Panc1 (cell line): ENCODE measurements around the gene FSTL4. TPM values are rescaled to one million over a fixed set of nuclear protein-coding genes. Genes with fewer than 3 reads are reported as not detected.
A peak's percentile ranks its signal among the peaks of the same experiment; 100 is the strongest.

Experiments used
- ATAC-seq: fragments of 200-7000 bp; cut with Tn5 transposase; 2 replicates; pipeline ENCODE4 v1.9.1; 2020; ENCODE audit warnings: mild to moderate bottlenecking, moderate library complexity
- BruUV-seq: library from RNA; stranded (reverse); fragments of 400-500 nt; replicated peaks from 2 replicates; lab custom pipeline; 2021; lab: Mats Ljungman, UMichigan
- CTCF ChIA-PET: fragments of 300-600 bp; sonication (Branson Sonifier 250); formaldehyde crosslinking; loops from one replicate; lab custom pipeline; 2022; ENCODE audit warnings: antibody characterized with exemption; lab: Charles Lee
- POLR2A ChIA-PET: fragments of 300-600 bp; sonication (Branson Sonifier 250); formaldehyde crosslinking; loops from one replicate; lab custom pipeline; 2022; ENCODE audit warnings: antibody characterized with exemption; lab: Charles Lee
- DNase-seq: peaks from one replicate; pipeline ENCODE4 v3.0.0-alpha.2; 2010; ENCODE audit warnings: low read depth, low spot score
- H3K27ac ChIP-seq: 2 replicates; pipeline ENCODE4 v1.5.1; 2011; ENCODE audit warnings: mild to moderate bottlenecking, low read length, inconsistent platforms
- H3K27me3 ChIP-seq: fragments of 200-500 bp; sonication (Bioruptor generic); 2 replicates; pipeline ENCODE4 v1.6.0; 2014; ENCODE audit warnings: low read length, inconsistent platforms; ENCODE audit not compliant: control insufficient read depth, insufficient read depth
- H3K36me3 ChIP-seq: fragments of 200-500 bp; sonication (Bioruptor generic); 2 replicates; pipeline ENCODE4 v1.5.1; 2014; ENCODE audit warnings: inconsistent platforms, mild to moderate bottlenecking, low read length, moderate library complexity; ENCODE audit not compliant: control insufficient read depth, insufficient read depth
- H3K4me1 ChIP-seq: 2 replicates; pipeline ENCODE4 v1.5.1; 2011; ENCODE audit warnings: inconsistent platforms, mild to moderate bottlenecking, low read length, moderate library complexity; ENCODE audit not compliant: control insufficient read depth, insufficient read depth
- H3K4me3 ChIP-seq, 2 experiments: 2 replicates each; pipeline ENCODE4 v1.5.1; 2011 to 2012; ENCODE audit warnings: low read depth in 2 of 2, low read length in 2 of 2, mild to moderate bottlenecking in 2 of 2, inconsistent platforms in 1 of 2, moderate library complexity in 1 of 2
- H3K9me3 ChIP-seq: fragments of 200-500 bp; sonication (Bioruptor generic); 2 replicates; pipeline ENCODE4 v1.5.1; 2014; ENCODE audit warnings: low read depth, mild to moderate bottlenecking, inconsistent platforms, low read length, moderate library complexity; ENCODE audit not compliant: control insufficient read depth, insufficient read depth
- POLR2AphosphoS5 ChIP-seq: IDR thresholded peaks from 2 replicates; pipeline ENCODE4 v1.6.1; 2012; ENCODE audit warnings: mild to moderate bottlenecking, low read depth, low read length, moderate library complexity
- SIN3A ChIP-seq: IDR thresholded peaks from 2 replicates; pipeline ENCODE4 v1.6.1; 2012; ENCODE audit warnings: low read depth, mild to moderate bottlenecking, low read length, moderate library complexity, borderline replicate concordance; ENCODE audit not compliant: insufficient read depth
- TCF7L2 ChIP-seq: IDR thresholded peaks from 2 replicates; pipeline ENCODE4 v1.6.1; 2011; ENCODE audit warnings: mild to moderate bottlenecking, low read depth, low read length, inconsistent platforms
- in situ Hi-C: cut with HindIII; loops from 2 replicates; pipeline ENCODE4 v1.10.0; 2016; ENCODE audit warnings: low sequenced_read_pairs, low pct_unique_long_range_greater_than_20kb
- intact Hi-C: fragments of 100-400 bp; cut with micrococcal nuclease; formaldehyde crosslinking; loops from one replicate; pipeline ENCODE4 v1.10.0; 2022; ENCODE audit not compliant: unreplicated experiment
- total RNA-seq: library from RNA; stranded (reverse); gene quantifications from one replicate; pipeline ENCODE4 v1.2.1, GENCODE V29; 2021; ENCODE audit not compliant: unreplicated experiment
- TF ChIP-seq, protein P1 (sequence below): fragments of 450-650 bp; IDR thresholded peaks from 2 replicates; pipeline ENCODE4 v1.5.1; 2017; ENCODE audit warnings: mild to moderate bottlenecking
- TF ChIP-seq, protein P2 (sequence below), 2 experiments: IDR thresholded peaks; 2 replicates each; pipeline ENCODE4 v1.6.1; 2011 to 2012; ENCODE audit warnings: low read depth in 2 of 2, control low read depth in 1 of 2, low read length in 1 of 2, mild to moderate bottlenecking in 1 of 2, moderate library complexity in 1 of 2; ENCODE audit not compliant: insufficient read depth in 1 of 2

The FSTL4 gene
- total RNA-seq, 1 experiment from 2014 or later: 0.18 TPM

DNA sequence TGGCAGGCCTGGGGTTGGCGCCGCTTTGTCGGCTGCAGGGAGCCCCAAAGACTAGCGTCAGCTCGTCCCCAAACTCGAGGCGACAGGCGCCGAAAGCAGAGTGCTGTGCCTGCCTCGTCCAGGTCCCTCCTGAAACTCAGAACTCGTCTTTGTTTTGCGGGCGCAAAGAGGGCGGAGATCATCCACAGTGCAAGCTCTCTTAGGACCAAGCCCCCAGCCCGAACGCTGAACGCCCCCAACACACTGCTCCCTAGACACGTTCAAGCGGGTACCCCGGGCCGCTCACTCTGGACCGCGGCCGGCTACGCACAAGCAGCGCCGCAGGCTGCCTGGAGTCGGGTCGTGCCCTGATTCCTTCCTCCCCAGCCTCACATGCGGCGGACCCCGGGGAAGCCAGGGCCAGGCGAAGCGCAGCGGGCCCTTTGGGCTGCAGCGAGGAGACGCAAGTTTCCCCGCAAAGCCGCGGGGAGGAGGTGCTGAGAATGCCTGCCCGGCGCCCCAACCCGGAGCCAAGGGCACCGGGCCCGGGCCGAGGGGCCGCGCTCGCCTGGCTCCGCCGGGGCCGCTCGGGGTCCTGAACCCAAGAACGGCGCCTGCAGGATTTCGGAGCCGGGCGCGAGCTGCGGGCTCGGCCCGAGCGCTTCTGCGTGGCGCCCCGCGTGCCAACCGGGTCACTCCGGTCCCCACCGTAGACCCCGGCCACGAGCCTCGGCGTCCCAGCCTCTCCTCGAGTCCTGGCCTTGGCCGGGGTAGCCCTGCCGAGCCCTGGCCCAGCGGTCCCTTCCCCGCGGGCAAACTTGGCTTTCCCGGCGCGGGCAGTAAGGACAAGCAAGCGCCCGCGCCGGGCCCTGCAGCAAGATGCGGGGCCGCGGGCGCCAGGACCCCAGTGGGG is 738 bp downstream of the FSTL4 start:
- POLR2A ChIA-PET: no interaction called here
- CTCF ChIA-PET: interaction anchor here (0.6 kb wide), 1 partner anchor 188 kb away, joined by 3 read pairs; no protein-coding TSS in a partner anchor
- Histone ChIP-seq H3K9me3 (no peaks in the 10 kb centered on the region), H3K4me1 (peaks cover 8% of the 10 kb centered on the region), H3K36me3 (no peaks in the 10 kb centered on the region), H3K27ac (no peak overlapping the region), H3K27me3 (peaks cover 53% of the 10 kb centered on the region), H3K4me3 (peak overlapping the region; percentile 20 to 40)
- intact Hi-C loops: loop anchor here (5.0 kb wide), 2 partner anchors 189 to 499 kb away; no protein-coding TSS in a partner anchor
- peak; percentile 43 for ATAC-seq
- no peak for DNase-seq
- in situ Hi-C loops: no loop called here
- TF ChIP-seq, protein P1, sequence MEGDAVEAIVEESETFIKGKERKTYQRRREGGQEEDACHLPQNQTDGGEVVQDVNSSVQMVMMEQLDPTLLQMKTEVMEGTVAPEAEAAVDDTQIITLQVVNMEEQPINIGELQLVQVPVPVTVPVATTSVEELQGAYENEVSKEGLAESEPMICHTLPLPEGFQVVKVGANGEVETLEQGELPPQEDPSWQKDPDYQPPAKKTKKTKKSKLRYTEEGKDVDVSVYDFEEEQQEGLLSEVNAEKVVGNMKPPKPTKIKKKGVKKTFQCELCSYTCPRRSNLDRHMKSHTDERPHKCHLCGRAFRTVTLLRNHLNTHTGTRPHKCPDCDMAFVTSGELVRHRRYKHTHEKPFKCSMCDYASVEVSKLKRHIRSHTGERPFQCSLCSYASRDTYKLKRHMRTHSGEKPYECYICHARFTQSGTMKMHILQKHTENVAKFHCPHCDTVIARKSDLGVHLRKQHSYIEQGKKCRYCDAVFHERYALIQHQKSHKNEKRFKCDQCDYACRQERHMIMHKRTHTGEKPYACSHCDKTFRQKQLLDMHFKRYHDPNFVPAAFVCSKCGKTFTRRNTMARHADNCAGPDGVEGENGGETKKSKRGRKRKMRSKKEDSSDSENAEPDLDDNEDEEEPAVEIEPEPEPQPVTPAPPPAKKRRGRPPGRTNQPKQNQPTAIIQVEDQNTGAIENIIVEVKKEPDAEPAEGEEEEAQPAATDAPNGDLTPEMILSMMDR: no peak
- no peak for TF ChIP-seq TCF7L2
- TF ChIP-seq, protein P2, sequence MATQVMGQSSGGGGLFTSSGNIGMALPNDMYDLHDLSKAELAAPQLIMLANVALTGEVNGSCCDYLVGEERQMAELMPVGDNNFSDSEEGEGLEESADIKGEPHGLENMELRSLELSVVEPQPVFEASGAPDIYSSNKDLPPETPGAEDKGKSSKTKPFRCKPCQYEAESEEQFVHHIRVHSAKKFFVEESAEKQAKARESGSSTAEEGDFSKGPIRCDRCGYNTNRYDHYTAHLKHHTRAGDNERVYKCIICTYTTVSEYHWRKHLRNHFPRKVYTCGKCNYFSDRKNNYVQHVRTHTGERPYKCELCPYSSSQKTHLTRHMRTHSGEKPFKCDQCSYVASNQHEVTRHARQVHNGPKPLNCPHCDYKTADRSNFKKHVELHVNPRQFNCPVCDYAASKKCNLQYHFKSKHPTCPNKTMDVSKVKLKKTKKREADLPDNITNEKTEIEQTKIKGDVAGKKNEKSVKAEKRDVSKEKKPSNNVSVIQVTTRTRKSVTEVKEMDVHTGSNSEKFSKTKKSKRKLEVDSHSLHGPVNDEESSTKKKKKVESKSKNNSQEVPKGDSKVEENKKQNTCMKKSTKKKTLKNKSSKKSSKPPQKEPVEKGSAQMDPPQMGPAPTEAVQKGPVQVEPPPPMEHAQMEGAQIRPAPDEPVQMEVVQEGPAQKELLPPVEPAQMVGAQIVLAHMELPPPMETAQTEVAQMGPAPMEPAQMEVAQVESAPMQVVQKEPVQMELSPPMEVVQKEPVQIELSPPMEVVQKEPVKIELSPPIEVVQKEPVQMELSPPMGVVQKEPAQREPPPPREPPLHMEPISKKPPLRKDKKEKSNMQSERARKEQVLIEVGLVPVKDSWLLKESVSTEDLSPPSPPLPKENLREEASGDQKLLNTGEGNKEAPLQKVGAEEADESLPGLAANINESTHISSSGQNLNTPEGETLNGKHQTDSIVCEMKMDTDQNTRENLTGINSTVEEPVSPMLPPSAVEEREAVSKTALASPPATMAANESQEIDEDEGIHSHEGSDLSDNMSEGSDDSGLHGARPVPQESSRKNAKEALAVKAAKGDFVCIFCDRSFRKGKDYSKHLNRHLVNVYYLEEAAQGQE (IDR thresholded peaks at IDR 0.05; ENCODE audit: insufficient read depth in 1 of 2, low read depth in 2 of 2, low read length in 1 of 2): no peak
- no peak for TF ChIP-seq POLR2AphosphoS5
- no peak for TF ChIP-seq SIN3A
- BruUV-seq: no TSS peak

DNA sequence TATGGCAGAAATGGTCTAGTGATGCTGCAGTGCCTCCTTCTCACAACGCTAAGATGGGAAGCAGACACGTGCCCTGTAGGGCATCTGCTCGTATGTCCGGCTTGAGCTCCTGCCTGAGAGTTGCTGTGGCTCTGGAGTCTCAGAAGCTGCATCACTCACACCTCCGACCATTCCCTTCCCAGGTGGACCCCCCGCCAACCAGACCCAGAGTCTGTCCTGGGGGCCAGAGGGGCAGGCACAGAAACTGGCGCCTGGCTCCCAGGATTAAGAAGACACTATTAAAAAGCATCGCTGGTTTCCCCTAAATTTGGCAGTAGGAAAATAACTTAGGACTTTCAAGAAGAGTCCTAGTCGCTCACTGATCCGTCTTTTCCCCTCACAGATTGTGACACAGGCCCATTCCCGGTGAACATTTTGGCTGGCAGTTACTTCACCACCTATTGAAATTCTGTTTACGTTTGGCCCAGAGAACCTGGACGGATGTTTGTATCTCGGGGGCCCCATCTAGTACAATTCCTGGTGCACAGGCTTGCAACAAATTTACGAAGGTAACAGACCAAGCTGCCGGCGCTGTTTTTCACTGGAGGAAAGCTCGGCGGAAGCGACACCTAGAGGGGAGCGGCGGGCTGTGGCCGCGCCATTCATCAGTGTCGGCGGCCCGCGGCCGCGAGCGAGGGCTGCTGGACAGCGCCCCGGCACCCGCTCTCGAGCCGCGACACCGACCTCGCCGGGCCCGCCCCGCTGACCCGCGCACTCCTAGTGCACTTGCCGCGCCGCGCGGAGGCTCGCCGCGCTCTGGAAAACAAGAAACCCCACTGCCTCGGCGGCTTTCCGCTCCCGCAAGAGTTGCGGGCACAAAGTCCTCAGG is 1.6 kb downstream of the FSTL4 start:
- intact Hi-C loops: loop anchor here (5.0 kb wide), 2 partner anchors 188 to 498 kb away; no protein-coding TSS in a partner anchor
- BruUV-seq: no TSS peak
- no peak for TF ChIP-seq TCF7L2
- TF ChIP-seq, protein P2 (IDR thresholded peaks at IDR 0.05; ENCODE audit: insufficient read depth in 1 of 2, low read depth in 2 of 2, low read length in 1 of 2): peak; percentile 87 to 96
- TF ChIP-seq, protein P1: peak; percentile 85
- in situ Hi-C loops: no loop called here
- Histone ChIP-seq H3K9me3 (no peaks in the 10 kb centered on the region), H3K36me3 (no peaks in the 10 kb centered on the region), H3K4me1 (peaks cover 8% of the 10 kb centered on the region), H3K27me3 (peaks cover 53% of the 10 kb centered on the region), H3K4me3 (peak overlapping the region; percentile 20 to 40; a peak in 3 of 4 replicates), H3K27ac (no peak overlapping the region)
- ATAC-seq (peak; percentile 94), DNase-seq (no peak)
- CTCF ChIA-PET: interaction anchor here (0.6 kb wide), 1 partner anchor 187 kb away, joined by 3 read pairs; no protein-coding TSS in a partner anchor
- POLR2A ChIA-PET: interaction anchor here (0.5 kb wide), 1 partner anchor 193 kb away, joined by 4 read pairs; no protein-coding TSS in a partner anchor
